Loucy (cell line): ENCODE measurements around the gene KLF6.

Experiments
- EZH2phosphoT487 ChIP-seq: fragments of 200-600 bp; IDR thresholded peaks from 2 replicates; pipeline ENCODE4 v1.6.1; 2018; ENCODE audit warnings: antibody characterized with exemption, mild to moderate bottlenecking, moderate library complexity, borderline replicate concordance
- TF ChIP-seq, protein P1 (sequence below): fragments of 200-600 bp; sonication (generic); conservative IDR thresholded peaks from 2 replicates; pipeline ENCODE4 v1.5.1; 2014; ENCODE audit warnings: mild to moderate bottlenecking, antibody characterized with exemption, low read length

DNA sequence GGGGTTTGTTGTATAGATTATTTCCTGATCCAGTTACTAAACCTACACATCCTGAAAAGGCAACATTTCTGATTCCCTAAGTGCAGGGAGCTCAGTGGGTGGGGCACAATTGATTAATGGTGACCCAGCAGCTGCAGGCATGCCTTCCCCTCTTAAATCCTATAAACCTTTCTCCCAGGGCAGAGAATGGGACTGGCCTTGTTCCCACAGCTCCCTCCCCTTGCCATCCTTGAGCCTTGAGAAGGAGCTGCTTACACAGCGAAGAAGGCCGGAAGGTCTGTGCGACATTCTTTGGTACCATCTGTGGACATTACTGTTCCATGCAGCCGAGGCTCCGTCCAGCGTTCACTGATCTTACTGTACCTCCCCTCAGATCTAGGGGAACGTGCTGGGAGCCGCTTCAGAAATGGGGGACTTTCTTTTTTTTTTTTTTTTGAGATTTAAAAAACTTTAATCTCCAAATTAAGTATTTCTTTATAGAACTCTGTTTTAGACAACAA is 14.3 kb downstream of the KLF6 start:
- TF ChIP-seq, protein P1, sequence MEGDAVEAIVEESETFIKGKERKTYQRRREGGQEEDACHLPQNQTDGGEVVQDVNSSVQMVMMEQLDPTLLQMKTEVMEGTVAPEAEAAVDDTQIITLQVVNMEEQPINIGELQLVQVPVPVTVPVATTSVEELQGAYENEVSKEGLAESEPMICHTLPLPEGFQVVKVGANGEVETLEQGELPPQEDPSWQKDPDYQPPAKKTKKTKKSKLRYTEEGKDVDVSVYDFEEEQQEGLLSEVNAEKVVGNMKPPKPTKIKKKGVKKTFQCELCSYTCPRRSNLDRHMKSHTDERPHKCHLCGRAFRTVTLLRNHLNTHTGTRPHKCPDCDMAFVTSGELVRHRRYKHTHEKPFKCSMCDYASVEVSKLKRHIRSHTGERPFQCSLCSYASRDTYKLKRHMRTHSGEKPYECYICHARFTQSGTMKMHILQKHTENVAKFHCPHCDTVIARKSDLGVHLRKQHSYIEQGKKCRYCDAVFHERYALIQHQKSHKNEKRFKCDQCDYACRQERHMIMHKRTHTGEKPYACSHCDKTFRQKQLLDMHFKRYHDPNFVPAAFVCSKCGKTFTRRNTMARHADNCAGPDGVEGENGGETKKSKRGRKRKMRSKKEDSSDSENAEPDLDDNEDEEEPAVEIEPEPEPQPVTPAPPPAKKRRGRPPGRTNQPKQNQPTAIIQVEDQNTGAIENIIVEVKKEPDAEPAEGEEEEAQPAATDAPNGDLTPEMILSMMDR, result no peak
- no peak for TF ChIP-seq EZH2phosphoT487
